Measurements from ENCODE around the gene CACNG1. TPM values are rescaled to one million over a fixed set of nuclear protein-coding genes. Genes with fewer than 3 reads are reported as not detected.
"Not testable (repeated sequence)": the region's sequence is repeated elsewhere in the genome, so short reads cannot be mapped to it uniquely, and the experiment has no call there.

The CACNG1 gene
- total RNA-seq, 1 donor from 2014 or later = not detected

- ATAC-seq (peak; percentile 11), DNase-seq (ENCODE audit: missing footprints) (no peak)
- intact Hi-C loops (cut with DNase I) = no loop called here
These were observed 22.5 kb upstream of the CACNG1 start for GRCh38 chr17:67021743-67022450.

- intact Hi-C loops (cut with DNase I) = no loop called here
- ATAC-seq (no peak), DNase-seq (ENCODE audit: missing footprints) (no peak)
These were observed 21.9 kb upstream of the CACNG1 start for GRCh38 chr17:67022451-67022810.

DNA sequence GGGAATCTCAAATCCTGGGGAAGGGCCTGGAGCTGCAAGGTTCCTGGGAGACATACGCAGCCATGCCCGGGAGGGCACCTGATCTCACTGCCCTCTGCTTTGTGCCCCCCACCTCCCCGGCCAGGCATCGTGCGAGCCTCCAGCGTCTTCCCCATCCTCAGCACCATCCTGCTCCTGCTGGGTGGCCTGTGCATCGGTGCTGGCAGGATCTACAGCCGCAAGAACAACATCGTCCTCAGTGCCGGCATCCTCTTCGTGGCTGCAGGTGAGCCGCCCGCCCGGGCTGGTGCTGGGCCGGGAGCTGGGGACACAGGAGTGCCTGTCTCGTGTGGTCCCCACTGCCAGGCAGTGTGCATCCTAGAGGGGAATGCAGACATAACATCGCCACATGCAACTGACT lies 19.6 kb upstream of the CACNG1 start:
- intact Hi-C loops (cut with DNase I) = no loop called here
- no peak for DNase-seq (ENCODE audit: missing footprints)
- no peak for ATAC-seq

DNA sequence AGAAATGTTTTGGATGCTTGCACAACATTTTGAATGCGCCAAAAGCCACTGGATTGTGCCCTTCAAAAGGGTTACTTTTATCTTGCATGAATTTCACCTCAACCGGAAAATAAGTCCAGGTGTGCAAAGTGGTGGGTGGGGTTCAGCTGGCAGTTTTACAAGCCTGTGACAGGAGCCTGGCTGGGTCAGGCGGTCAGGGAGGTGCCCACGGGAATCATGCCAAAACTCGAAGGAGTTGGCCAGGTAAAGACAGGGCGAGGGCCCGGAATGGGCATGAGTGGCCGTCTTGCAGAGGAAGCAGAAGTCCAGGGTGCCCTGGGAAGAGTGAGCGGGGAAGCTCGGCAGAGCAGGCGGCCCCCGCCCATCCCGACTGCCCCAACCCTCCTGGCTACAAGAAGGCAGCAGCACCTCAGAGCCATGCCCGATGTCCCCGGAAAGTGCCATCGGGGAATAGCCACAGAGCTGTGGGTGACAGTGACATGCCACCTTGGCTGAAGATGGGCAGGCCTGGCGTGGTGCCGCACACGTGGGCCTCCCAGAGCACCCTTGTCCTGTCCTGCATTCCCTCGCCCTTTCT lies 19.1 kb upstream of the CACNG1 start:
- no peak for DNase-seq (ENCODE audit: missing footprints)

DNA sequence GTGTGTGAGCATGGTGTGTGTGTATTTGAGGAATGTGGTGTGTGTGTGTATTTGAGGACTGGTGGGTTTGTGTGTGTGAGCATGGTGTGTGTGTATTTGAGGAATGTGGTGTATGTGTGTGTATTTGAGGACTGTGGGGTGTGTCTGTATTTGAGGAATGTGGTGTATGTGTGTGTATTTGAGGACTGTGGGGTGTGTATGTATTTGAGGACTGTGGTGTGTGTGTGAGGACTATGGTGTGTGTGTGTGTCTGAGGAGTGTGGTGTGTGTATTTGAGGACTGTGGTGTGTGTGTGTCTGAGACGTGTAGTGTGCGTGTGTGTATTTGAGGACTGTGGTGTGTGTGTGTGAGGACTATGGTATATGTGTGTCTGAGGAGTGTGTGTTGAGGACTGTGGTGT lies 18.0 kb upstream of the CACNG1 start:
- ATAC-seq (no peak), DNase-seq (ENCODE audit: missing footprints) (no peak)
- intact Hi-C loops (cut with DNase I) = no loop called here

More for the DNA sequence above, 19.1 kb upstream of the CACNG1 start:
- ATAC-seq = no peak
- intact Hi-C loops (cut with DNase I) = no loop called here

DNA sequence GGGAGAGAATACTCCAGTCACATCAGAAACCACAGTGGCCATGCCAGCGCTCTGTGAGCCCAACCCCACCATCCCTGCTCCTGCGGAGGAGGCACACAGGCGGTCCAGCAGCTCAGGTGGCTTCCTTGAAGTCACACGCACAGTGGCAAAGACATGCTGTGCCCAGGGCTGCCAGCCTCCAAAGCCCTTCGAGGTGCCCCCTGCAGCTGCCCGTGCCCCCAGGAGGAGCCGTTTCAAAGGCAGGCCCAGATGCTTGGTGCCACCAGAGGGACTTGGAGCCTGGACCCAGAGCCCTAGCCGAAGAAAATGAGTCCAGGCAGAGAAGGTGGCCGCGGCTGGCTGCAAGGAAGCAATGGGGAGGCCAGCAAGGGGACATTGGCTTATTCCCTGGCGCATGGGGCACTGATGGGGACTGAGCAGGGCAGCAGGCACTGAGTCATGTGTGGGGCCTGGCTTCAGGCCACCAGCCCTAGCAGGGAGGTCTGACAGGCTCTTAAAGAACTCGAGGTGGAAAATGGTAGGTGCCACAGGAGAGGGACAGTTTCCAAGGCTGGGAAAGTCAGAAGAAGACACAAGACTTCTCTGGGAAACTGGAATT lies 17.2 kb upstream of the CACNG1 start:
- no peak for DNase-seq (ENCODE audit: missing footprints)
- peak; percentile 75 for ATAC-seq
- intact Hi-C loops (cut with DNase I) = no loop called here

- no peak for ATAC-seq
- DNase-seq (ENCODE audit: missing footprints) = no peak
- intact Hi-C loops (cut with DNase I) = no loop called here
These were observed 13.7 kb upstream of the CACNG1 start for GRCh38 chr17:67030641-67031040.

DNA sequence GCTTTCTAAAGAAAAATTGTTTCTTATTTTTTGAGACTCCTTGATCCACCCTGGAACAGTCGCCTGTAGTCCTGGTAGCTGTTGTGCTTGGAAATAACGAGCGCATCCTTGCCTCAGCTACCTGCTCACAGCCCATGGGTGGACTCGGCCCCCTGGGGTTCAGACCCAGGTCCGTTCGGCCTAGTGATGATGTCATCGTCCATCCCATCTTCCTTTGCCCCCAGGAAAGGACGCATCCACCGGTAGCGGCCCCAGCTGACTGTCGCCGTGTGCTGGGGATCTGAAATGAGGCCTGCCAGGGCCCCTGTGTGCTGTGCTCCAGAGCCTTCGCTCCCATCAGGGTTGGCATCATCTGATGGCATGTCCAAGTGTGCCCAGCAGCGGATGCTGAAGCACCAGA lies 12.0 kb upstream of the CACNG1 start:
- no peak for ATAC-seq
- intact Hi-C loops (cut with DNase I) = no loop called here

GRCh38 chr17:67032985-67033384 lies 11.4 kb upstream of the CACNG1 start:
- intact Hi-C loops (cut with DNase I) = no loop called here
- no peak for DNase-seq (ENCODE audit: missing footprints)
- no peak for ATAC-seq

More for the DNA sequence above, 12.0 kb upstream of the CACNG1 start:
- no peak for DNase-seq (ENCODE audit: missing footprints)

- no peak for DNase-seq (ENCODE audit: missing footprints)
- intact Hi-C loops (cut with DNase I) = no loop called here
- no peak for ATAC-seq
These were observed 10.7 kb upstream of the CACNG1 start for GRCh38 chr17:67033613-67034012.

DNA sequence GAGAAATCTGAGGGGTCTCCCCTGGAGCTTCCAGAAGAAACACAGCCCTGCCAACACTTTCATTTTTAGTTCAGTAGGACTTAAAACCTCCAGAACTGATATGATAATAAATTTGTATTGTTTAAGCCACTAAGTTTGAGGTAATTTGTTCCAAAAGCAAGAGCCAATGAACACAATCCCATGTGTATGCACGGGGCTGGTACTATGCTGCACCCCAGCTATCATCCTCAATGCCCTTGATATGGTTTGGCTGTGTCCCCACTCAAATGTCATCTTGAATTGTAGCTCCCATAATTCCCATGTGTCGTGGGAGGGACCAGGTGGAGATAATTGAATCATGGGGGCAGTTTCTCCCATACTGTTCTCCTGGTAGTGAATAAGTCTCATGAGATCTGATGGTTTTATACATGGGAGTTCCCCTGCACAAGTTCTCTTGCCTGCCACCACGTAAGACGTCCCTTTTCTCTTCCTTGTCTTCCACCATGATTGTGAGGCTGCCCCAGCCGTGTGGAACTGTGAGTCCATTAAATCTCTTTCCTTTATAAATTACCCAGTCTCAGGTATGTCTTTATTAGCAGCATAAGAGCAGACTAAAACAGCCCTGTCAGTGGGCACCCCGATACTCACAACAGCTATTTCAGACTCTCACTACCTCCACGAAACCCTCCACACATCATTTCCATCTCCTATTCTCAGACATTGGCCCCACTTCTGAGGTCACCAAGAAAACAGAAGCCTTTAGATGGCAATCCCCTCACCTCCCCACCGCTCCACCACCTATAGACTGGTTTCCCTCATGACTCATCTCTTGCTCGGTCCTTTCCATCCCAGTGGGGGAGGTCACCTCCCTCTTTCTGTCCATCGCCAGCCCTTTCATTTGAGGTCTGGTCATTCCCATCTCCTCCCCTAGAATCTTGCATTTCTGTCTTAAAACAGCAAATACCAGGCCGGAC lies 8.9 kb upstream of the CACNG1 start:
- intact Hi-C loops (cut with DNase I) = no loop called here
- DNase-seq (ENCODE audit: missing footprints) (no peak), ATAC-seq (no peak)

- no peak for ATAC-seq
- intact Hi-C loops (cut with DNase I) = no loop called here
- DNase-seq (ENCODE audit: missing footprints) = no peak
These were observed 5.4 kb upstream of the CACNG1 start for GRCh38 chr17:67038861-67039365.

DNA sequence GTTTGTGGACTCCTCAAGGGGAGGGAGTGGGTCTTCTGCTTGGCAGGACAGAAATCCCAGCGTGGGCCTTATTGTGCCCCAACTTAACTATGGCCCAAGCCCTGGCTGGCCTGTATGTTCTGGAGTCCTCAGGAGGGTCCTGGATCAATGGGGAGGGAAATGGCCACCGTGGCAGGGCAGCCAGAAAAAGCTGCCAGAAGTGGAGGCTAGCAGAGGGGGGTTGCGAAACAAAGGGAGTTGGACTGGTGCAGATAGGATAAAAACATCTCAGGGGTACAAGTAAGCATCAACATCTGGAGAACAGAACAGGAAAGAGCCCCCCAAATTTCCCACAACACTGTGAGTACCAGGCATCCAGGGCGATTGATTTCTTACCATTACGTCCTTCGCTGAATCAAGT lies 3.7 kb upstream of the CACNG1 start:
- intact Hi-C loops (cut with DNase I) = no loop called here
- DNase-seq (ENCODE audit: missing footprints) (no peak), ATAC-seq (no peak)

DNA sequence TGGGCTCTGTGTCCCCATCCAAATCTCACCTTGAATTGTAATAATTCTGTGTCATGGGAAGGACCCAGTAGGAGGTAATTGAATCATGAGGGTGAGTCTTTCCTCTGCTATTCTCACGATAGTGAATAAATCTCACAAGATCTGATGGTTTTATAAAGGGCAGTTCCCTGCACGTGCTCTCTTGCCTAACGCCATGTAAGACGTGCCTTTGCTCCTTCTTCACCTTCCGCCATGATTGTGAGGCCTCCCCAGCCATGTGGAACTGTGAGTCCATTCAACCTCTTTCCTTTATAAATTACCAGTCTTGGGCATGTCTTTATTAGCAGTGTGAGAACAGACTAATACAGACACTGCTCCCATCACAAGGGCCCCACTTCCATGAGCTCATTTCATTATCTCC lies 3.2 kb upstream of the CACNG1 start:
- ATAC-seq; DNase-seq (ENCODE audit: missing footprints); intact Hi-C loops (cut with DNase I): not testable (repeated sequence)

- intact Hi-C loops (cut with DNase I) = no loop called here
- no peak for ATAC-seq
- DNase-seq (ENCODE audit: missing footprints) = no peak
These were observed 2.8 kb upstream of the CACNG1 start for GRCh38 chr17:67041531-67041930.

GRCh38 chr17:67041941-67042899 lies 2.1 kb upstream of the CACNG1 start:
- no peak for ATAC-seq
- no peak for DNase-seq (ENCODE audit: missing footprints)
- intact Hi-C loops (cut with DNase I) = no loop called here

- intact Hi-C loops (cut with DNase I) = no loop called here
- ATAC-seq = no peak
- DNase-seq (ENCODE audit: missing footprints) = no peak
These were observed 1.1 kb upstream of the CACNG1 start for GRCh38 chr17:67043283-67043682.

- DNase-seq (ENCODE audit: missing footprints) (no peak), ATAC-seq (peak; percentile 58)
- intact Hi-C loops (cut with DNase I) = no loop called here
These were observed 586 bp downstream of the CACNG1 start for GRCh38 chr17:67044940-67045339.
